ENCODE measurements around the gene GSTT2.
"Not testable (repeated sequence)": the region's sequence is repeated elsewhere in the genome, so short reads cannot be mapped to it uniquely, and the experiment has no call there.

The GSTT2 gene

DNA sequence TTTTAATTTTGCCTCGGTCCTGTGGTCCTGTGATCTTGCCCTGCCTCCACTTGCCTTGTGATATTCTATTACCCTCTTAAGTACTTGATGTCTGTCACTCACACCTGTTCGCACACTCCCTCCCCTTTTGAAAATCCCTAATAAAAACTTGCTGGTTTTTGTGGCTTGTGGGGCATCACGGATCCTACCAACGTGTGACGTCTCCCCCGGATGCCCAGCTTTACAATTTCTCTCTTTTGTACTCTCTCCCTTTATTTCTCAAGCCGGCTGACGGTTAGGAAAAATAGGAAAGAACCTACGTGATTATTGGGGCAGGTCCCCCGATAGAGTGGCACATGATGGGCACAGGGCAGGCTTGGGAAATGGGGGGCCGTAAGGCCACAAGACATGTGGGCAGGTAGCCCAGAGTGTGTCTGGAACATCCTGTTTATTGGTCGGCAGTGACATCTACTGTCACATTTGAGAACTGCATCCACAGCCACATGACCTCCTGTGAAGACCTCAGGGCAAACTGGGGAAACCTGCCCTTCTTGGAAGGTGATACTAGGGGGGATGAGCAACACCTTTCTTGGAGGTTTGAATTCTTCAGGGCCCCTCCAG lies 23.5 kb upstream of the GSTT2 start:
- H3K27me3 ChIP-seq (ENCODE audit: control insufficient read depth, insufficient read depth, low read length); H3K36me3 ChIP-seq (ENCODE audit: control insufficient read depth, insufficient read depth, low read length); H3K4me1 ChIP-seq (ENCODE audit: control insufficient read depth, insufficient read depth, low read length); H3K9me3 ChIP-seq (ENCODE audit: control insufficient read depth, low read length); H3K4me3 ChIP-seq (ENCODE audit: low read length); H3K9ac ChIP-seq (ENCODE audit: low read length): not testable (repeated sequence)

DNA sequence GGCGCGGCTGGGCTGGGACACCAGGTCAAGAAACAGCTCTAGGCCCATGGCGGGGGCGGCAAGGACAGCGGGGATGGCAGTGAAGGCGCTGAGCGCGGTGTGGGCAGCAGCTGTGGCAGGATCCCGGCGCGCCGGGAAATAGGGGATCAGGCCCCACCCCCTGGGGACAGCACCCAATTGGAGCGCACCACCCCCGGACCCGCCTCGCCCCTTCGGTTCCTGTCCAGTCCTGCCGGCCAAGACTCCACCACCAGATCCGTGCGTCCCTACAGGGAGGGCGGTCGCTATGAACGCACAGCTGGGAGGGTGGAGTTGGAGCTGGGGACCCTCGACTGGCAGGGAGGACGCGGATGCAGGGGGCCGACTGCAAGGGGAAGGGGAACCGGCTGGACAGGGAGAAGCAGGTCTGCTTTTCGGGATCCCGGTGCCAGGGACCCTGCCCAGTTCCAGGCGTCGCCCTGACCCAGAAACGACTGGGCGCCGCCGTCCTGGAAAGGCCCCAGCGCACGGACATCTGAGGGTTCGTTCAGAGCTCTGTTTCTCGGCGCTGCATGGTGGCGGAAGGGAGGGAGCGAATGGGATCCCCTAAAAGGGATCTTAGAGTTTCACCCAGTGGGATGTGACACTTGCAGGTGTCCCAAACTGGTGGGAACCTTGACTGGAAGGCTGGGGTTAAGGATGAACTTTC lies 18.7 kb upstream of the GSTT2 start, which contains the start of gene GSTT2B:
Gene GSTT2B, minus strand, starts transcription at position 112 of the 688 bp plus-strand sequence. Its CDS starts 64 bp downstream, at position 48.
- H3K4me3 ChIP-seq (ENCODE audit: low read length); H3K27me3 ChIP-seq (ENCODE audit: control insufficient read depth, insufficient read depth, low read length); H3K36me3 ChIP-seq (ENCODE audit: control insufficient read depth, insufficient read depth, low read length); H3K9me3 ChIP-seq (ENCODE audit: control insufficient read depth, low read length); H3K4me1 ChIP-seq (ENCODE audit: control insufficient read depth, insufficient read depth, low read length); H3K9ac ChIP-seq (ENCODE audit: low read length): not testable (repeated sequence)

DNA sequence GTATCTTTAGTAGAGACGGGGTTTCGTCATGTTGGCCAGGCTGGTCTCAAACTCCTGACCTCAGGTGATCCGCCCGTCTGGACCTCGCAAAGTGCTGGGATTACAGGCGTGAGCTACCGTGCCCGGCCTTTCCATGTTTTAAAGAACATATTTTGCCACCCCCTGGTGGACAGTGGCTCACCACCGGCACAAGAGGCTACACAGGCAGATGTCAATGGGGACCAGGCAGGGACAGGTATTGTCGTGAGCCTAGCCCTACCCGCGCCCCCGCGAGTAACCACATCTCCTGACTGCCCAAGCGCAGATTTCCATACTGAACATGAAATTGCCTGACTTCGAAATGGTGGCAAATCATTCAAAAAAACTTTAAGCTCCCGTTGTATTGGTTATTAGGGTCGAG lies 13.8 kb upstream of the GSTT2 start:
- not testable (repeated sequence) for H3K4me3 ChIP-seq (ENCODE audit: low read length); H3K9me3 ChIP-seq (ENCODE audit: control insufficient read depth, low read length); H3K9ac ChIP-seq (ENCODE audit: low read length); H3K27me3 ChIP-seq (ENCODE audit: control insufficient read depth, insufficient read depth, low read length); H3K36me3 ChIP-seq (ENCODE audit: control insufficient read depth, insufficient read depth, low read length); H3K4me1 ChIP-seq (ENCODE audit: control insufficient read depth, insufficient read depth, low read length)

- not testable (repeated sequence) for H3K9ac ChIP-seq (ENCODE audit: low read length); H3K9me3 ChIP-seq (ENCODE audit: control insufficient read depth, low read length); H3K4me3 ChIP-seq (ENCODE audit: low read length); H3K36me3 ChIP-seq (ENCODE audit: control insufficient read depth, insufficient read depth, low read length); H3K27me3 ChIP-seq (ENCODE audit: control insufficient read depth, insufficient read depth, low read length); H3K4me1 ChIP-seq (ENCODE audit: control insufficient read depth, insufficient read depth, low read length)
These were observed 13.4 kb upstream of the GSTT2 start, which contains the start of gene DDTL for GRCh38 chr22:23966568-23966967. TSS of gene DDTL (plus strand) at chr22:23966888. CDS start at chr22:23966915, 27 bp downstream.

GRCh38 chr22:23969071-23969470 lies 10.9 kb upstream of the GSTT2 start:
- no peak overlapping the region for H3K4me3 ChIP-seq (ENCODE audit: low read length)
- peaks cover 5% of the 10 kb centered on the region for H3K36me3 ChIP-seq (ENCODE audit: control insufficient read depth, insufficient read depth, low read length)
- H3K9me3 ChIP-seq (ENCODE audit: control insufficient read depth, low read length): no peaks in the 10 kb centered on the region
- H3K9ac ChIP-seq (ENCODE audit: low read length): no peak overlapping the region
- no peaks in the 10 kb centered on the region for H3K4me1 ChIP-seq (ENCODE audit: control insufficient read depth, insufficient read depth, low read length)
- no peaks in the 10 kb centered on the region for H3K27me3 ChIP-seq (ENCODE audit: control insufficient read depth, insufficient read depth, low read length)

GRCh38 chr22:23970201-23970641 lies 9.7 kb upstream of the GSTT2 start:
- Histone ChIP-seq H3K9ac (ENCODE audit: low read length) (no peak overlapping the region), H3K27me3 (ENCODE audit: control insufficient read depth, insufficient read depth, low read length) (no peaks in the 10 kb centered on the region), H3K36me3 (ENCODE audit: control insufficient read depth, insufficient read depth, low read length) (peaks cover 5% of the 10 kb centered on the region), H3K4me1 (ENCODE audit: control insufficient read depth, insufficient read depth, low read length) (no peaks in the 10 kb centered on the region), H3K4me3 (ENCODE audit: low read length) (no peak overlapping the region), H3K9me3 (ENCODE audit: control insufficient read depth, low read length) (no peaks in the 10 kb centered on the region)

DNA sequence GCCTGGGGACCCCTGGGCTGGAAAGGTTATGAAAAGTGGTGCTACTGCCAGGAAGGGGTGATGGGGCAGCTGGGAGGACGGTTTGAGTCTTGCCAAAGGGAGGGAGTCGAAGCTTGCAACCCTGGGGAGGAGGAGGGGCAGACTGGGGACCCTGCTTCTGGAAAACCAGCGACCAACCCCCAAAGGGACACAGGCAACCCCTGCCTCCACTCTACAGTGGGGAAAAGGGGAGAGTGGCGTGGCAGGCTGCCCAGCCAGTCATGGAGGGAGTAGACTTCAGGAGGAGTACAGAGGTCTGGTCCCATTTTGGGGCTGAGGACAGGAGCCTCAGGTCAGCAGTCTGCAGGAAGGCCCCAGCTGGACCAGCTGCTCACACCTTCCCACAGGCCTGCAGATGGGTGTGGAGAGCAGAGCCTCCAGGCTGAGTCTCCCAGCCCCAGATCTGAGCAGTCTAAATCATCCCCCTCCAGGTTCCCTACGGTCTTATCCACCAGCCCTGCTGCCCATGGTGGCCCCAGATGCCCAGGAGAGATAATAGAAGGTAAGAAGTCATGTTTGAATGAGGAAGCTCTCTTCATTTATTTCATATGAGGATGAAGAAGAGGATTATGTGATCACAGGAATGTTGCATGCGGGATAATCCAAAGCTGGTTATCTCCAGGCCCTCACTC lies 9.0 kb upstream of the GSTT2 start:
- no peaks in the 10 kb centered on the region for H3K4me1 ChIP-seq (ENCODE audit: control insufficient read depth, insufficient read depth, low read length)
- H3K27me3 ChIP-seq (ENCODE audit: control insufficient read depth, insufficient read depth, low read length): no peaks in the 10 kb centered on the region
- no peaks in the 10 kb centered on the region for H3K9me3 ChIP-seq (ENCODE audit: control insufficient read depth, low read length)
- no peak overlapping the region for H3K4me3 ChIP-seq (ENCODE audit: low read length)
- peaks cover 5% of the 10 kb centered on the region for H3K36me3 ChIP-seq (ENCODE audit: control insufficient read depth, insufficient read depth, low read length)
- H3K9ac ChIP-seq (ENCODE audit: low read length): no peak overlapping the region

DNA sequence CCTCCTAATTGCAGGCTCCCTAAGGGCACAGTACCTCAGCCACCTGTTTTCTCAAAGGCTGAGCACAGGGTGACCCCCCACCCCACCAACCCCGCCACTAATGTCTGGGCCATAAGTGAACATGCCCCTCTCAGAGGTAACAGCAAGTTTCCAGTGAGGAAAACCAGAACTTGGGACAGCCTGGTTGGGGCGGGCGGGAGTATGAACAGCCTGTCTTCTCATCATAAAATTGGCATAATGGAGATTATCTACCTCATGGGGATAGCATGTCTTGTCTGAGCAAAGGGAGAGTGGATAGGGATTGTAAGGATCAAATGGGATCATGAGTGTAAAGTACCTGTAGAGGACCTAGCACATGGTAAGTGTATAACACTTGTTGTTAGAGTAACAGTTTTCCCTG lies 8.0 kb upstream of the GSTT2 start:
- not testable (repeated sequence) for H3K36me3 ChIP-seq (ENCODE audit: control insufficient read depth, insufficient read depth, low read length); H3K27me3 ChIP-seq (ENCODE audit: control insufficient read depth, insufficient read depth, low read length); H3K4me1 ChIP-seq (ENCODE audit: control insufficient read depth, insufficient read depth, low read length); H3K9ac ChIP-seq (ENCODE audit: low read length); H3K9me3 ChIP-seq (ENCODE audit: control insufficient read depth, low read length); H3K4me3 ChIP-seq (ENCODE audit: low read length)

DNA sequence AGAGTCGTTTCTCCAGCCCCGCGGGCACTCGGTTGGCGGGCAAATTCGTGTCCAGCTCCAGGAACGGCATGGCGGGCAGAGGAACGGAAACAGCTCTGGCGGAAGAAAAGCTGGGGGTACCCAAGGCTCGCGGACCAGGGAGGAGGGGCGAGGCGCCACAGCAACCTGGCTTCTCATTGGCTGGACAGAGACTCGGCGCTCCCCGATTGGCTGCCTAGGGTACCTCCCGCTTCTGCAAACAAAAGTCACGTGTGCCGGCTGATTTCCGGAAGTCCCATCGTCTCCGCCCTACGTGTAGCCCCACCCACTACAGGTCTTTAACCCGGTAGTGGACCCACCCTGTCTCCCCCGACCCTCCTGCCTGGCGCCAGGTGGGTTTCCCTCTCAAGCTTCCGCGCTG lies 5.6 kb upstream of the GSTT2 start, which contains the start of gene DDT:
Gene DDT, minus strand, starts transcription at position 97 of the 400 bp plus-strand sequence. Its CDS starts 27 bp downstream, at position 70.
- H3K4me1 ChIP-seq (ENCODE audit: control insufficient read depth, insufficient read depth, low read length); H3K9ac ChIP-seq (ENCODE audit: low read length); H3K4me3 ChIP-seq (ENCODE audit: low read length); H3K36me3 ChIP-seq (ENCODE audit: control insufficient read depth, insufficient read depth, low read length); H3K9me3 ChIP-seq (ENCODE audit: control insufficient read depth, low read length); H3K27me3 ChIP-seq (ENCODE audit: control insufficient read depth, insufficient read depth, low read length): not testable (repeated sequence)

- not testable (repeated sequence) for H3K9ac ChIP-seq (ENCODE audit: low read length); H3K36me3 ChIP-seq (ENCODE audit: control insufficient read depth, insufficient read depth, low read length); H3K9me3 ChIP-seq (ENCODE audit: control insufficient read depth, low read length); H3K27me3 ChIP-seq (ENCODE audit: control insufficient read depth, insufficient read depth, low read length); H3K4me3 ChIP-seq (ENCODE audit: low read length); H3K4me1 ChIP-seq (ENCODE audit: control insufficient read depth, insufficient read depth, low read length)
These were observed 5.0 kb upstream of the GSTT2 start for GRCh38 chr22:23974836-23975352.

- not testable (repeated sequence) for H3K27me3 ChIP-seq (ENCODE audit: control insufficient read depth, insufficient read depth, low read length); H3K9me3 ChIP-seq (ENCODE audit: control insufficient read depth, low read length); H3K4me1 ChIP-seq (ENCODE audit: control insufficient read depth, insufficient read depth, low read length)
These were observed 2.6 kb upstream of the GSTT2 start for GRCh38 chr22:23977304-23977703.

GRCh38 chr22:23980567-23980966 lies 633 bp downstream of the GSTT2 start:
- H3K36me3 ChIP-seq (ENCODE audit: control insufficient read depth, insufficient read depth, low read length); H3K9me3 ChIP-seq (ENCODE audit: control insufficient read depth, low read length); H3K27me3 ChIP-seq (ENCODE audit: control insufficient read depth, insufficient read depth, low read length); H3K4me3 ChIP-seq (ENCODE audit: low read length); H3K4me1 ChIP-seq (ENCODE audit: control insufficient read depth, insufficient read depth, low read length); H3K9ac ChIP-seq (ENCODE audit: low read length): not testable (repeated sequence)

More at GRCh38 chr22:23977304-23977703, 2.6 kb upstream of the GSTT2 start:
- H3K36me3 ChIP-seq (ENCODE audit: control insufficient read depth, insufficient read depth, low read length); H3K9ac ChIP-seq (ENCODE audit: low read length); H3K4me3 ChIP-seq (ENCODE audit: low read length): not testable (repeated sequence)
